ENCODE data around the gene SLC9A4.
"Not testable (repeated sequence)": the region's sequence is repeated elsewhere in the genome, so short reads cannot be mapped to it uniquely, and the experiment has no call there.

Gene SLC9A4

DNA sequence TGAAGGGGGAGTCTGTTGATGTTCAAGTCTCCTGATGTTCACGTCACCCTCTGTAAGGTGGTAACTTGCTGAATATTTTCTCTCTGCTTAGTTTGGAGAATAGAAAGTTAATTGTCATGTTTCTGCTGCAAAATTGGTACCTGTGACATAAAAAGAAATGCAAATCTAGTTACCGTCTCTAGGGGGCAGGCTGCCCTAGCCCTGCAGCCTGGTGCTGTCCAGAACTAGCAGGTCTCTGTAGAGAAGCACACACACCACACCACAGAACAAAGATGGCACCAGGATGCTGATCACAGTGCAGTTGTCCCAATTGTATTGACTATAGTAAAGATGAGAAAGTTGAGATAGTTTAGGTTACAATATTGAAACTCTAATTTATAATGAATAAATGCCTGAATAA is 47.0 kb downstream of the SLC9A4 start:
- in situ Hi-C loops (cut with MboI; ENCODE audit: low pct_unique_long_range_greater_than_20kb, low sequenced_read_pairs) = no loop called here
- peak; percentile 37 for DNase-seq

- DNase-seq = no peak
- in situ Hi-C loops (cut with MboI; ENCODE audit: low pct_unique_long_range_greater_than_20kb, low sequenced_read_pairs) = no loop called here
Observed at GRCh38 chr2:102520801-102521200, 47.8 kb downstream of the SLC9A4 start.

DNA sequence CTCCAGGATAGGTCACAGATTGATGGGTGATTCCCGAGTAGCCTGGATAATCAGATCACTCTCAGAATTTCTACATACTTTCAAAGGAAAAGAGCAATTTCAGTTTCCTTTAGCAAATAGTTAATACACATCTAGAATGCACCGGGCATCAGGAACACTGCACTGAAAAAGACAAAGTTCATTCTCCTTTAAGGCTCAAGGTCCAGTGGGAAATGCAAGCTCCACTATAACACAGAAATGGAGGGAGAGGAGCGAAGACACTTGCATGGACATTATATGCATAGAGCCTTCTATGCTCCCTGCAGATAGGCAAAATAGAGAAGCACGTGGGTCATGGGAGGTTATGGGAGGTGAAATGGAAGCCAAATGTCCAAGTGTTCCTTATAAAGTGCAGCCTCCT is 49.1 kb downstream of the SLC9A4 start:
- no peak for DNase-seq
- in situ Hi-C loops (cut with MboI; ENCODE audit: low pct_unique_long_range_greater_than_20kb, low sequenced_read_pairs) = no loop called here

- in situ Hi-C loops (cut with MboI; ENCODE audit: low pct_unique_long_range_greater_than_20kb, low sequenced_read_pairs) = no loop called here
- no peak for DNase-seq
Observed at GRCh38 chr2:102522890-102523289, 49.9 kb downstream of the SLC9A4 start.

- in situ Hi-C loops (cut with MboI; ENCODE audit: low pct_unique_long_range_greater_than_20kb, low sequenced_read_pairs) = no loop called here
- no peak for DNase-seq
Observed at GRCh38 chr2:102523651-102524050, 50.6 kb downstream of the SLC9A4 start.

DNA sequence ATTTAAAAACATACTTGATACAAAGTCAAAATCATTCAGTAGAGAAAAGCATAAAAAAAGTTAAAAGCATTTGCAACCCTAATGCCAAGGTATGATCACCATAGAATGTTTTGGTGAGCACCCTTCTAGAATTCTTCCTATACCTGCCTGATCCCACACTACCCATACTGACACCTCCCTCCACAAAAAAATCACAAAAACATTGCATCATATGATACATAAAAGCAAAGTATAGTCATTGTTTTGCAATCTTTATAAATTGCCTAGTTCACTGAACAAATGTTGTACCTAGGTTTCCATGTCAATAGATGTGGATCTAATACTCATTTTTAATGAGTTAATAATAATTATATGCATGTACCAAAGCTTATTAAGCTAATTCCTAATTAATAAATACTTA is 54.1 kb downstream of the SLC9A4 start:
- in situ Hi-C loops (cut with MboI; ENCODE audit: low pct_unique_long_range_greater_than_20kb, low sequenced_read_pairs) = no loop called here
- no peak for DNase-seq

- DNase-seq = no peak
- in situ Hi-C loops (cut with MboI; ENCODE audit: low pct_unique_long_range_greater_than_20kb, low sequenced_read_pairs) = no loop called here
Observed at GRCh38 chr2:102538491-102538890, 65.5 kb downstream of the SLC9A4 start.

- in situ Hi-C loops (cut with MboI; ENCODE audit: low pct_unique_long_range_greater_than_20kb, low sequenced_read_pairs) = no loop called here
- no peak for DNase-seq
Observed at GRCh38 chr2:102540882-102541281, 67.9 kb downstream of the SLC9A4 start.

- in situ Hi-C loops (cut with MboI; ENCODE audit: low pct_unique_long_range_greater_than_20kb, low sequenced_read_pairs) = no loop called here
- no peak for DNase-seq
Observed at GRCh38 chr2:102544182-102544581, 71.2 kb downstream of the SLC9A4 start.

GRCh38 chr2:102547462-102547861 is 74.4 kb downstream of the SLC9A4 start:
- in situ Hi-C loops (cut with MboI; ENCODE audit: low pct_unique_long_range_greater_than_20kb, low sequenced_read_pairs) = no loop called here

DNA sequence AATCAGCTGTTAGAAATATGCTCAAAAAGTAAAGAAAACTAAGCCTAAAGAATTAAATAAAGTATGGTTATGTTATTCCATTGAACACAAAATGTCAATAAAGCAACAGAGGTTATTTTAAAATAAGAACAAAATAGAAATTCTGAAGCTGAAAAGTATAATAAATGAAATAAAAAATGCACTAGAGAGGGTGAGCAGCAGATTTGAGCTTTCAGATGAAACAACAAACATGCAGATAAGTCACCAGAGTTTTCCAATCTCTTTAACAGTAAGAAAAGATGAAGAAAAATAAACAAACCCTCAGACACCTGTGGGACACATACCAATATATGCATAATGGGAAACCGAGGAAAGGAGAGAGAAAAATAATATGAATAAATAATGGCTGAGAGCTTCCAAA is 76.0 kb downstream of the SLC9A4 start:
- DNase-seq = no peak
- in situ Hi-C loops (cut with MboI; ENCODE audit: low pct_unique_long_range_greater_than_20kb, low sequenced_read_pairs) = no loop called here

More at GRCh38 chr2:102547462-102547861, 74.4 kb downstream of the SLC9A4 start:
- no peak for DNase-seq

DNA sequence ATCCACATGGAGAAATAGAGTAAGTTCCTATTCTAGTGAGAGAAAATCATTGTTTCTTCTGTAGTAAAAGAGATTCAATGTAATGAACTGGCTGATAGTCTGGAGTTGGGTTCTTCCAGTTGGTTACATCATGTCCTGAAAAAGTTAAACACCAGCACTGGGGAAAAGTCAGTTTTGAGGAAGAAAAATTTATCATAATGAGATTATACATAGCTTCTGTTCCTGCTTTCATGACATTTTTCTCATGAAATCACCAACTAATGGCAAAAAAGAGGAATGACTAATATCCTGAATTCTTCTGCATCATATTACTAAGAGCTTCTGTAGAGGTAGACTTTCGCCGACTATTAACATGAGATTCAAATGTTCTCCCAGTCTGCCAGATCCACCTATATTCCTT is 77.1 kb downstream of the SLC9A4 start:
- in situ Hi-C loops (cut with MboI; ENCODE audit: low pct_unique_long_range_greater_than_20kb, low sequenced_read_pairs) = no loop called here
- no peak for DNase-seq

DNA sequence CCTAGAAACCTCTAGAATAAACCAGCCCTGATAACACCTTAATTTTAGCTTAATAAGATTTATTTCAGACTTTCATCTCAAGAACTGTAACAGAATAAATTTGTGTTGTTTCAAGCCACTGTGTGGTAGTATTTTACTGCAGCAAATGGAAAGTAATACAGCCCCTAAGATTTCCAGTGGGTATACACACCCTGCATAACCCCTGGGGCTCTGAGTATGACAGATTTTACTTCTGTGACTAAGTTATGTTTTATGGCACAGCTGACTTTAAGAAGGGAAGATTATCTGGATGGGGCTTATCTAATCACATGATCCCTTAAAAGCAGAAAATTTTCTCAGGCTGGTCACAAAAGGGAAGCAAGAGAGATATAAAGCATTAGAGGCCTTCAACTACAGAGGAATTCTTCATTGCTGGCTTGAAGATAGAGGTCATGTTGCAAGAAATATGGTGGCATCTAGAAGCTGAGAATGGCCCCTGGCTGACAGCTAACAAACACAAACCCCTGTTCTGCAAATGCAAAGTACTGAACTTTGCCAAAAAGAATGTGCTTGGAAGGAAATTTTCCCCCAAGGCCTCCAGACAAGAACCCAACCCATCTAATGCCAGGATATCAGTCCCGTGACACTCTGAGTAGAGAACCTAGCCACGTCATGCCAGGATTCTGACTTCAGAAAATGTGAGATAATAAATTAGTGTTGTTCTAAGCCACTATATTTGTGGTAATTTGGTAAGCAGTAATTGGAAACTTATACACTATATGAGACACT is 78.5 kb downstream of the SLC9A4 start:
- no peak for DNase-seq
- in situ Hi-C loops (cut with MboI; ENCODE audit: low pct_unique_long_range_greater_than_20kb, low sequenced_read_pairs) = no loop called here

GRCh38 chr2:102553601-102554000 is 80.6 kb downstream of the SLC9A4 start:
- in situ Hi-C loops (cut with MboI; ENCODE audit: low pct_unique_long_range_greater_than_20kb, low sequenced_read_pairs) = no loop called here
- no peak for DNase-seq

DNA sequence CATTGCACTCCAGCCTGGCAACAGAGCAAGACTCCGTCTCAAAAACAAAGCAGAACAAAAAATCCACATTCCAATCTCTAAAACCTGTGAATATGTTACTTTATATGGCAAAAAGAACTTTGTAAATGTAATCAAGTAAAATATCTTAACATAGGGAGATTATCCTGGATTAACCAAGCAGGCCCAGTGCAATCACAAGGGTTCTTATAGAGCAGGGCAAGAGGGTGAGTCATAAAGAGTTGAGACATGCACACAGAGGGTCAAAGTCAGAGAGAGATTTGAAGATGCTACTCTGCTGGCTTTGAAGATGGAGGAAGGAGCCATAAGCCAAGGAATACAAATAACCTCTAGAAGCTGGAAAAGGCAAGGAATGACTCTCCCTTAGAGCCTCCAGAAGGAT is 85.4 kb downstream of the SLC9A4 start:
- in situ Hi-C loops (cut with MboI; ENCODE audit: low pct_unique_long_range_greater_than_20kb, low sequenced_read_pairs) = no loop called here
- DNase-seq = no peak

DNA sequence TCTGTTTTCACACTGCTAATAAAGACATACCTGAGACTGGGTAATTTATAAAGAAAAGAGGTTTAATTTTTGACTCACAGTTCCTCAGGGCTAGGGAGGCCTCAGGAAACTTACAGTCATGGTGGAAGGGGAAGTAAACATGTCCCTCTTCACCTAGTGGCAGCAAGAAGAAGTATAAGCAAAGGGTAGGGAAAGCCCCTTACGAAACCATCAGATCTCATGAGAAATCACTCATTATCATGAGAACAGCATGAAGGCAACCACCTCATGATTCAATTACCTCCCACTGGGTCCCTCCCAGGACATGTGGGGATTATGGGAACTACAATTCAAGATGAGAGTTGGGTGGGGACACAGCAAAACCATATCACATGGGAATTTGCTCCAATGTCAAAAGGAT is 89.5 kb downstream of the SLC9A4 start:
- in situ Hi-C loops (cut with MboI; ENCODE audit: low pct_unique_long_range_greater_than_20kb, low sequenced_read_pairs); DNase-seq: not testable (repeated sequence)

DNA sequence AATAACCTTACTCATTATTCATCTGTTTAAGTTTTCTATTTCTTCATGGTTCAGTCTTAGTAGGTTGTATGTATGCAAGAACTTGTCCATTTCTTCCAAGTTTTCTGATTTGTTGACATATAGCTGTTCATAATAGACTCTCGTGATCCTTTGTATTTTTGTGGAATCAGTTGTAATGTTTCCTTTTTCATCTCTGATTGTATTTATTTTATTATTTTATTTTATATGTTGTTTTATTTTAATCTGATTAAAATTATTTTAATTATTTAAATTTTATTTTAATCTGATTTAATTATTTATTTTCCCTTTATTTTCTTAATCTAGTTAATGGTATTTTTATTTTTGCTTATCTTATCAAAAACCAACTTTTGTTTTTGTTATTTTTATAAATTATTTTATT is 102.9 kb downstream of the SLC9A4 start:
- no peak for DNase-seq
- in situ Hi-C loops (cut with MboI; ENCODE audit: low pct_unique_long_range_greater_than_20kb, low sequenced_read_pairs) = no loop called here

DNA sequence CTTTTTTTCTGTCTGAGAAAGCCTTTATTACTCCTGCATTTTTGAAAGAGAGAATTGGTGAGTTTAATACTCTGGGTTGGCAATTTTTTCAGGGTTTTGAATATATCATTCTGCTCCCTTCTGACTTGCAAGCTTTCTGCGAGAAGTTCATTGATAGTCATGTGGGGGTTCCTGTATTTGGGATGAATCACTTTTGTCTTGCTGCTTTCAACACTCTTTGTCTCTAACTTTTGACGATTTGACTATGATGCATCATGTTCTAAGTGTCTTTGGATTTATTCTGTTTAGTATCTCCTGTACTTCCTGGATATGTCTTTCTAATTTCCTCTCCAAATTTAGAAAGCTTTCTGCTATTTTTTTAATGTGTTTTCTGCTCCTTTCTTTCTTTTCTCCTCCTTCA is 105.3 kb downstream of the SLC9A4 start:
- in situ Hi-C loops (cut with MboI; ENCODE audit: low pct_unique_long_range_greater_than_20kb, low sequenced_read_pairs) = no loop called here
- no peak for DNase-seq

GRCh38 chr2:102581911-102582310 is 108.9 kb downstream of the SLC9A4 start:
- DNase-seq = no peak
- in situ Hi-C loops (cut with MboI; ENCODE audit: low pct_unique_long_range_greater_than_20kb, low sequenced_read_pairs) = no loop called here

DNA sequence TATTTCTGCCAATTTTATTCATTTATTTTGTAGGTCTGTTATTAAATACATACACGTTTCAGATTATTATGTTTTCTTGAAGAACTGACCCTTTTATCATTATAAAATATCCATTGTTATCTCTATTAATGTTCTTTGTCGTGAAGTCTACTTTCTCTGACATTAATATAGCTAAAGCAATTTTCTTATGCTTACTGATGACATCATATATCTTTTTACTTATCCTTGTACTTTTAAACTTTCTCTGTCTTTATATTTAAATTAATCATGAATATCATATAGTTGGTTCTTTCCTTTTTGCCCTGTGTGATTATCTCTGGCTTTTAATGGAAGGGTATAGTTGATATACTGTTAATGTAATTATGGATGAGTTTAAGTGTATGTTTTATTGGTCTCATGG is 109.8 kb downstream of the SLC9A4 start:
- in situ Hi-C loops (cut with MboI; ENCODE audit: low pct_unique_long_range_greater_than_20kb, low sequenced_read_pairs) = no loop called here
- DNase-seq = no peak
